Cardiac muscle cell (in vitro differentiated cells and primary cell): Measurements from ENCODE around the gene C14orf180. TPM values are rescaled to one million over a fixed set of nuclear protein-coding genes. Genes with fewer than 3 reads are reported as not detected.
"Not testable (repeated sequence)": the region's sequence is repeated elsewhere in the genome, so short reads cannot be mapped to it uniquely, and the experiment has no call there.

ENCODE experiments used
- DNase-seq, 2 donors: peaks; one replicate each; pipeline versions ENCODE4 v3.0.0 to v3.0.0-alpha.2; 2010 to 2017; ENCODE audit warnings: low read depth in 1 of 2, low spot score in 1 of 2
- H3K27ac ChIP-seq: fragments of 200-600 bp; sonication (generic); 2 replicates; pipeline ENCODE4 v1.5.1; 2016
- H3K27me3 ChIP-seq: fragments of 200-600 bp; sonication (generic); 2 replicates; pipeline ENCODE4 v1.6.0; 2016; ENCODE audit warnings: control low read depth
- H3K36me3 ChIP-seq: fragments of 200-600 bp; sonication (generic); 2 replicates; pipeline ENCODE4 v1.5.1; 2016; ENCODE audit warnings: control low read depth
- H3K4me1 ChIP-seq: fragments of 200-600 bp; sonication (generic); 2 replicates; pipeline ENCODE4 v1.8.1; 2017; ENCODE audit warnings: low read depth, mild to moderate bottlenecking, mixed run types
- H3K4me3 ChIP-seq: fragments of 200-600 bp; sonication (generic); 2 replicates; pipeline ENCODE4 v1.5.1; 2016; ENCODE audit warnings: mild to moderate bottlenecking
- H3K9me3 ChIP-seq: fragments of 200-600 bp; sonication (generic); 2 replicates; pipeline ENCODE4 v1.5.1; 2017; ENCODE audit warnings: low read depth, mild to moderate bottlenecking, control low read depth
- CTCF ChIP-seq: IDR thresholded peaks from 2 replicates; pipeline ENCODE4 v1.5.1; 2012; ENCODE audit warnings: low read depth, mild to moderate bottlenecking, low read length
- polyA plus RNA-seq: library from polyadenylated mRNA; unstranded; fragments of >200 nt; fragmentation: Nextera tagmentation; extraction: Ambion mirVana; gene quantifications from 2 replicates; pipeline ENCODE4 v1.2.1, GENCODE V29; 2016
- total RNA-seq: library from RNA; depleted of rRNA; stranded (reverse); fragments of >200 nt; gene quantifications from 2 replicates; pipeline ENCODE4 v1.2.3, GENCODE V29; 2016

The C14orf180 gene
- total and polyA plus RNA-seq, 2 experiments from 2014 or later = 17.1 to 19.7 TPM

DNA sequence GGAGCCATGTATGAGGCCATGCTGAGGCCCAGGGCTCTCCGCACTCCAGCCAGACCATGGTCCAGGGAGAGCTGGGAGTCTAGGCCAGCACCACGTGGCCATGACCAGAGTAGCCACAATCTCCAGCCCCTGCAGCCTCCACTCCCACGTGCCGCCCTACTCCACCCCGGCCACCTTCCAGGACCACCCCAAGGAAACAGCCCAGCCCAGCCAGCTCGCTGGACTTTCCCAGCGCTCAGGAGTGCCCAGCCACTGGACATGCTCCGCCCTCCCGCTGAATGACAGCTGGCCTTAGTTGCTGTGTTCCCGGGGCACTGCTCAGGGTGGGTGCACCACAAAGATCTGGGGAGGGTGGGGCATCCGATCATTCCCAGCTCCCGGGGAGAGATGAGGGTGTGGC is 2.1 kb upstream of the C14orf180 start:
- TF ChIP-seq CTCF = no peak
- Histone ChIP-seq H3K27me3 (no peaks in the 10 kb centered on the region), H3K36me3 (no peaks in the 10 kb centered on the region), H3K27ac (peak overlapping the region; percentile 97), H3K4me3 (no peak overlapping the region), H3K9me3 (no peaks in the 10 kb centered on the region), H3K4me1 (peaks cover 93% of the 10 kb centered on the region)
- DNase-seq = no peak

GRCh38 chr14:104577847-104578301 is 1.7 kb upstream of the C14orf180 start:
- no peak overlapping the region for H3K4me3 ChIP-seq
- H3K9me3 ChIP-seq = no peaks in the 10 kb centered on the region
- H3K27ac ChIP-seq = peak overlapping the region; percentile 97
- no peak for DNase-seq
- H3K36me3 ChIP-seq = no peaks in the 10 kb centered on the region
- TF ChIP-seq CTCF = no peak
- no peaks in the 10 kb centered on the region for H3K27me3 ChIP-seq
- peaks cover 93% of the 10 kb centered on the region for H3K4me1 ChIP-seq

DNA sequence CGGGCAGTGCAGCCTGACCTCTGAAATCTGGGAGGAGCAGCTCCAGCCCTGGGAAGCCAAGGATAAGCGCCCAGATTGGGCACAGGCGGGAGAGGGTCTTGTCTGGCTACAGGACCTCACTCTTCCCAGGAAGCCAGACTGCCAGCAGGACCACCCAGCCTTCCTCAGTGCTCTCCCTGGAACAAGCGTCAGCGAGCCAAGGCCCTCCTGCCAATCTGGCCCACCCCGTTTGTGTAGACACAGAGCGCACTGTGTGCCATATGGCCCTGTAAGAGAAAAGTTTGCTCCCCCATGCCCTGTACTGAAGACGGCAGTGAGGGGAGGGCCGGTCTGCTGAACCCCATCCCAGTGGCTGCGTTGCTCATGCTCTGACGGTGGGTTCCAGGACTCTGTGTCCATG is 1.2 kb upstream of the C14orf180 start:
- DNase-seq = no peak
- Histone ChIP-seq H3K4me1 (peaks cover 96% of the 10 kb centered on the region), H3K27me3 (no peaks in the 10 kb centered on the region), H3K9me3 (no peaks in the 10 kb centered on the region), H3K36me3 (no peaks in the 10 kb centered on the region), H3K4me3 (no peak overlapping the region), H3K27ac (peak overlapping the region; percentile 97)
- TF ChIP-seq CTCF = no peak

DNA sequence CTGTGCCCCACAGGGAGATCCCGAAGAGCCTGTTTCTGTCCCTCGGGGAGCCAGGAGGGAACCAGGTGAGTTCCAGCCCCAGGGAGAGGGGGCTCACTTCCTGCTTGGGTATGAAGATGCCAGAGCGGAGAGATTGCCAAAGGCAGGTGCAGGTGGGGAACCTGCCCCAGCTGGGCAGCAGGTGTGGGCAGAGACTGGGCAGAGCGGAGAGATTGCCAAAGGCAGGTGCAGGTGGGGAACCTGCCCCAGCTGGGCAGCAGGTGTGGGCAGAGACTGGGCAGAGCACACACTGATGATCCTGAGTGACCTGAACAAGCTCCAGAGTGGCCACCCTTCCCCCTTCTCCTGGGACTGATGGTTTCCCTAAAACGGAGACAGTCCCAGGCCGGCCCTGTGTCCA is 375 bp downstream of the C14orf180 start:
- peaks cover 97% of the 10 kb centered on the region for H3K4me1 ChIP-seq
- H3K27me3 ChIP-seq, H3K4me3 ChIP-seq, H3K9me3 ChIP-seq, H3K36me3 ChIP-seq, DNase-seq: not testable (repeated sequence)
- peak overlapping the region; percentile 97 for H3K27ac ChIP-seq

DNA sequence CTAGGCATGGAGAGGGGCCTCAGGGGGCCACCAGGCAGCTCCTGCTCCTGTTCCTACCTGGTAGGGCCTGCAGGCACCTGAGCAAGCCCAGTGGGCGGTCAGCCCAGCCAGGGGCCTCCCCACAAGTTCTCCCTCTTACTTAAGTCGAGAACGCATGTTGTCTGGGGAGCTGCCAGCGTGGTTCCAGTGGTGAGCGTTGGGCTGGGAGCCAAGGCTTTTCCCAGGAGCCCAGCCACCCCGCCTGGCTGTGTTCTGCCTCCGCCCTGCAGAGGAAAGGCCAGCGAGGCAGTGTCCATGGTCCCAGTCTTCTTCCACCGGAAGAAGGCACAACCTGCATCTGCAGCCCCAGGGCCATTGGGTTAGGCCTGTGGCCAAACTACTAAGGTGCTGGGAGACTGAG is 1.4 kb downstream of the C14orf180 start:
- no peak overlapping the region for H3K4me3 ChIP-seq
- peaks cover 89% of the 10 kb centered on the region for H3K4me1 ChIP-seq

GRCh38 chr14:104581521-104581920 is 2.0 kb downstream of the C14orf180 start:
- Histone ChIP-seq H3K4me1 (peaks cover 85% of the 10 kb centered on the region), H3K9me3 (no peaks in the 10 kb centered on the region), H3K4me3 (no peak overlapping the region), H3K36me3 (no peaks in the 10 kb centered on the region), H3K27me3 (no peaks in the 10 kb centered on the region), H3K27ac (peak overlapping the region; percentile 97)
- TF ChIP-seq CTCF = no peak
- no peak for DNase-seq

More for the DNA sequence above, 1.4 kb downstream of the C14orf180 start:
- DNase-seq = peak in 1 of 2 donors; percentile 34
- Histone ChIP-seq H3K27me3 (no peaks in the 10 kb centered on the region), H3K27ac (peak overlapping the region; percentile 97), H3K9me3 (no peaks in the 10 kb centered on the region), H3K36me3 (no peaks in the 10 kb centered on the region)
- no peak for TF ChIP-seq CTCF
